Endothelial cell of umbilical vein (primary cell): ENCODE data around the gene MORC1. TPM values are rescaled to one million over a fixed set of nuclear protein-coding genes. Genes with fewer than 3 reads are reported as not detected.

Source experiments
- BruUV-seq: library from RNA; stranded (reverse); fragments of 400-500 nt; replicated peaks from 2 replicates; lab custom pipeline; 2021; lab: Mats Ljungman, UMichigan
- CTCF ChIA-PET: fragments of 300-600, 350-600 bp; sonication (Branson Sonifier 250); formaldehyde crosslinking; loops from one replicate; lab custom pipeline; 2021; ENCODE audit warnings: antibody characterized with exemption, inconsistent platforms; lab: Charles Lee
- POLR2A ChIA-PET: fragments of 300-600, 350-600 bp; sonication (Branson Sonifier 250); formaldehyde crosslinking; loops from one replicate; lab custom pipeline; 2021; ENCODE audit warnings: antibody characterized with exemption, inconsistent platforms; lab: Charles Lee
- DNase-seq: peaks from one replicate; pipeline ENCODE4 v3.0.0-alpha.2; 2011; ENCODE audit warnings: low read depth, low spot score
- FAIRE-seq: peaks from 2 replicates; lab custom pipeline; 2011; peaks lifted over from hg19 to GRCh38; lab: Jason Lieb, UNC
- H2AFZ ChIP-seq: 2 replicates; pipeline ENCODE4 v1.6.0; 2012; ENCODE audit warnings: low read depth, low read length, control low read depth, inconsistent platforms
- H3K27ac ChIP-seq: 2 replicates; pipeline ENCODE4 v1.5.1; 2011; ENCODE audit warnings: low read depth, mild to moderate bottlenecking, control low read depth, low read length, moderate library complexity; ENCODE audit not compliant: insufficient read depth
- H3K27me3 ChIP-seq, 2 experiments: 2 replicates each; pipeline versions ENCODE4 v1.6.0 to v1.6.1; 2011; ENCODE audit warnings: low read length in 2 of 2, mixed read lengths in 1 of 2; ENCODE audit not compliant: control insufficient read depth in 2 of 2, insufficient read depth in 2 of 2
- H3K36me3 ChIP-seq, 2 experiments: 2 replicates in 1 of 2; 3 replicates in 1 of 2; pipeline ENCODE4 v1.5.1; 2011; ENCODE audit warnings: low read length in 2 of 2, mild to moderate bottlenecking in 1 of 2, moderate library complexity in 1 of 2; ENCODE audit not compliant: control insufficient read depth in 2 of 2, insufficient read depth in 2 of 2; ENCODE audit errors: extremely low read depth in 1 of 2
- H3K4me1 ChIP-seq: 3 replicates; pipeline ENCODE4 v1.5.1; 2011; ENCODE audit warnings: mild to moderate bottlenecking, low read length; ENCODE audit not compliant: control insufficient read depth, insufficient read depth; ENCODE audit errors: extremely low read depth
- H3K4me2 ChIP-seq: 2 replicates; pipeline ENCODE4 v1.6.1; 2011; ENCODE audit warnings: low read length, control low read depth, mixed read lengths; ENCODE audit not compliant: insufficient read depth
- H3K4me3 ChIP-seq, 3 experiments: fragments of 200-600 bp in 1 of 3; sonication (generic), shearing (Covaris generic) in 1 of 3; replicated peaks in 1 of 3; 2 replicates each; pipeline ENCODE4 v1.5.1; 2011 to 2016; ENCODE audit warnings: control low read depth in 3 of 3, low read length in 3 of 3, mild to moderate bottlenecking in 2 of 3, inconsistent platforms in 1 of 3, low read depth in 1 of 3, moderate library complexity in 1 of 3; ENCODE audit not compliant: insufficient read depth in 1 of 3
- H3K79me2 ChIP-seq: 2 replicates; pipeline ENCODE4 v1.6.0; 2012; ENCODE audit warnings: low read length, inconsistent platforms; ENCODE audit not compliant: control insufficient read depth, insufficient read depth
- H3K9ac ChIP-seq: replicated peaks from 2 replicates; pipeline ENCODE3; 2011; ENCODE audit warnings: low read length, control low read depth; ENCODE audit not compliant: insufficient read depth; ENCODE audit errors: extremely low read depth
- H3K9me1 ChIP-seq: replicated peaks from 3 replicates; pipeline ENCODE4 v1.6.0; 2011; ENCODE audit warnings: mild to moderate bottlenecking, low read length; ENCODE audit not compliant: control insufficient read depth, insufficient read depth; ENCODE audit errors: extremely low read depth
- H3K9me3 ChIP-seq: replicated peaks from 2 replicates; pipeline ENCODE4 v1.5.1; 2012; ENCODE audit warnings: low read length, inconsistent platforms; ENCODE audit not compliant: control insufficient read depth, insufficient read depth
- H4K20me1 ChIP-seq: replicated peaks from 2 replicates; pipeline ENCODE3; 2011; ENCODE audit warnings: mild to moderate bottlenecking, low read length; ENCODE audit not compliant: control insufficient read depth, insufficient read depth; ENCODE audit errors: extremely low read depth
- CTCF ChIP-seq, 2 donors: IDR thresholded peaks; 1 replicate in 1 of 2; 2 replicates in 1 of 2; pipeline ENCODE4 v1.5.1; 2011; ENCODE audit warnings: low read length in 2 of 2, mild to moderate bottlenecking in 2 of 2, moderate library complexity in 2 of 2, control low read depth in 1 of 2, inconsistent platforms in 1 of 2, low read depth in 1 of 2; ENCODE audit not compliant: insufficient read depth in 1 of 2; ENCODE audit errors: extremely low read depth in 1 of 2
- EZH2 ChIP-seq: IDR thresholded peaks from 2 replicates; pipeline ENCODE4 v1.6.1; 2012; ENCODE audit warnings: borderline replicate concordance, low read depth, mild to moderate bottlenecking, moderate library complexity, low read length, inconsistent platforms; ENCODE audit not compliant: severe bottlenecking
- FOS ChIP-seq: IDR thresholded peaks from 2 replicates; pipeline ENCODE4 v1.6.1; 2011; ENCODE audit warnings: mild to moderate bottlenecking, low read length, moderate library complexity, borderline replicate concordance; ENCODE audit not compliant: insufficient read depth
- GATA2 ChIP-seq: IDR thresholded peaks from 2 replicates; pipeline ENCODE4 v1.7.0; 2011; ENCODE audit warnings: low read depth, mild to moderate bottlenecking, moderate library complexity, mixed read lengths, low read length; ENCODE audit not compliant: insufficient read length, insufficient read depth
- JUN ChIP-seq: IDR thresholded peaks from 2 replicates; pipeline ENCODE4 v1.6.1; 2011; ENCODE audit warnings: borderline replicate concordance, low read depth; ENCODE audit not compliant: insufficient read length, insufficient read depth
- MAX ChIP-seq: IDR thresholded peaks from 2 replicates; pipeline ENCODE4 v1.6.1; 2011; ENCODE audit not compliant: insufficient read depth, insufficient read length
- MYC ChIP-seq: IDR thresholded peaks from one replicate; pipeline ENCODE4 v1.6.1; 2011; ENCODE audit warnings: mild to moderate bottlenecking, low read depth, low read length
- POLR2A ChIP-seq: IDR thresholded peaks from 2 replicates; pipeline ENCODE4 v1.6.1; 2012; ENCODE audit warnings: low read depth, mild to moderate bottlenecking, control low read depth, low read length
- POLR2AphosphoS5 ChIP-seq: IDR thresholded peaks from 2 replicates; pipeline ENCODE4 v1.6.1; 2012; ENCODE audit warnings: low read depth, mild to moderate bottlenecking, control low read depth, low read length, moderate library complexity; ENCODE audit not compliant: insufficient read depth
- dilution Hi-C: fragments of 300-500 bp; cut with MboI; formaldehyde crosslinking; loops from one replicate; pipeline ENCODE4 v1.15.0; 2019; ENCODE audit warnings: low sequenced_read_pairs; ENCODE audit not compliant: extremely low pct_ligation_motif_present
- intact Hi-C: fragments of 100-400 bp; cut with micrococcal nuclease; formaldehyde crosslinking; loops from one replicate; pipeline ENCODE4 v1.10.0; 2022
- polyA plus RNA-seq, 4 experiments: library from polyadenylated mRNA; depleted of rRNA in 3 of 4; stranded (reverse) in 3 of 4; unstranded in 1 of 4; fragments of >200 nt; gene quantifications; 2 replicates each; pipeline versions ENCODE4 v1.2.1 to v1.2.3, GENCODE V29; 2011 to 2012; ENCODE audit warnings: missing spikeins in 1 of 4
- total RNA-seq: library from RNA; stranded (reverse); gene quantifications from 2 replicates; pipeline ENCODE4 v1.2.3, GENCODE V29; 2021

MORC1 gene
- total and polyA plus RNA-seq, 2 donors (not counting 3 experiments of a cell fraction or from before 2014, with no cell fraction given): not detected

GRCh38 chr3:109045271-109046040 is 72.5 kb downstream of the MORC1 start:
- DNase-seq (no peak), FAIRE-seq (no peak)
- CTCF ChIA-PET: interaction anchor here (2.6 kb wide), 1 partner anchor 22 kb away, joined by 10 read pairs; no protein-coding TSS in a partner anchor
- no peak overlapping the region for H3K4me3 ChIP-seq
- no peak overlapping the region for H3K4me2 ChIP-seq
- no peaks in the 10 kb centered on the region for H3K9me3 ChIP-seq
- no peaks in the 10 kb centered on the region for H3K79me2 ChIP-seq
- H3K36me3 ChIP-seq: no peaks in the 10 kb centered on the region
- dilution Hi-C loops (no loop called here), intact Hi-C loops (no loop called here)
- H4K20me1 ChIP-seq: no peaks in the 10 kb centered on the region
- H3K27me3 ChIP-seq: no peaks in the 10 kb centered on the region
- H3K9ac ChIP-seq: no peak overlapping the region
- H2AFZ ChIP-seq: no peak overlapping the region
- BruUV-seq: no TSS peak
- H3K9me1 ChIP-seq: no peaks in the 10 kb centered on the region
- H3K27ac ChIP-seq: no peak overlapping the region
- H3K4me1 ChIP-seq: no peaks in the 10 kb centered on the region
- POLR2A ChIA-PET: no interaction called here
- TF ChIP-seq FOS: no peak
- TF ChIP-seq MYC: no peak
- TF ChIP-seq POLR2AphosphoS5: no peak
- no peak for TF ChIP-seq JUN
- TF ChIP-seq GATA2: no peak
- TF ChIP-seq CTCF (IDR thresholded peaks at IDR 0.05; ENCODE audit: extremely low read depth in 1 of 2, insufficient read depth in 1 of 2, low read depth in 1 of 2, low read length in 2 of 2): no peak
- TF ChIP-seq MAX: no peak
- TF ChIP-seq EZH2: no peak
- TF ChIP-seq POLR2A: no peak
